ENCODE measurements around the gene PRAMEF20.
"Not testable (repeated sequence)": the region's sequence is repeated elsewhere in the genome, so short reads cannot be mapped to it uniquely, and the experiment has no call there.

GRCh38 chr1:13362364-13362763 lies 47.9 kb upstream of the PRAMEF20 start:
- TF ChIP-seq, protein P1, sequence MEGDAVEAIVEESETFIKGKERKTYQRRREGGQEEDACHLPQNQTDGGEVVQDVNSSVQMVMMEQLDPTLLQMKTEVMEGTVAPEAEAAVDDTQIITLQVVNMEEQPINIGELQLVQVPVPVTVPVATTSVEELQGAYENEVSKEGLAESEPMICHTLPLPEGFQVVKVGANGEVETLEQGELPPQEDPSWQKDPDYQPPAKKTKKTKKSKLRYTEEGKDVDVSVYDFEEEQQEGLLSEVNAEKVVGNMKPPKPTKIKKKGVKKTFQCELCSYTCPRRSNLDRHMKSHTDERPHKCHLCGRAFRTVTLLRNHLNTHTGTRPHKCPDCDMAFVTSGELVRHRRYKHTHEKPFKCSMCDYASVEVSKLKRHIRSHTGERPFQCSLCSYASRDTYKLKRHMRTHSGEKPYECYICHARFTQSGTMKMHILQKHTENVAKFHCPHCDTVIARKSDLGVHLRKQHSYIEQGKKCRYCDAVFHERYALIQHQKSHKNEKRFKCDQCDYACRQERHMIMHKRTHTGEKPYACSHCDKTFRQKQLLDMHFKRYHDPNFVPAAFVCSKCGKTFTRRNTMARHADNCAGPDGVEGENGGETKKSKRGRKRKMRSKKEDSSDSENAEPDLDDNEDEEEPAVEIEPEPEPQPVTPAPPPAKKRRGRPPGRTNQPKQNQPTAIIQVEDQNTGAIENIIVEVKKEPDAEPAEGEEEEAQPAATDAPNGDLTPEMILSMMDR (IDR thresholded peaks at IDR 0.05), result not testable (repeated sequence)
- not testable (repeated sequence) for TF ChIP-seq EZH2, EZH2phosphoT487 (IDR thresholded peaks at IDR 0.05)

Data from neural progenitor cell (in vitro differentiated cells).